ENCODE measurements around the gene FARP2. TPM values are rescaled to one million over a fixed set of nuclear protein-coding genes. Genes with fewer than 3 reads are reported as not detected.
A peak's percentile ranks its signal among the peaks of the same experiment; 100 is the strongest.

The FARP2 gene
- total RNA-seq, 1 donor from 2014 or later = 36.6 TPM

DNA sequence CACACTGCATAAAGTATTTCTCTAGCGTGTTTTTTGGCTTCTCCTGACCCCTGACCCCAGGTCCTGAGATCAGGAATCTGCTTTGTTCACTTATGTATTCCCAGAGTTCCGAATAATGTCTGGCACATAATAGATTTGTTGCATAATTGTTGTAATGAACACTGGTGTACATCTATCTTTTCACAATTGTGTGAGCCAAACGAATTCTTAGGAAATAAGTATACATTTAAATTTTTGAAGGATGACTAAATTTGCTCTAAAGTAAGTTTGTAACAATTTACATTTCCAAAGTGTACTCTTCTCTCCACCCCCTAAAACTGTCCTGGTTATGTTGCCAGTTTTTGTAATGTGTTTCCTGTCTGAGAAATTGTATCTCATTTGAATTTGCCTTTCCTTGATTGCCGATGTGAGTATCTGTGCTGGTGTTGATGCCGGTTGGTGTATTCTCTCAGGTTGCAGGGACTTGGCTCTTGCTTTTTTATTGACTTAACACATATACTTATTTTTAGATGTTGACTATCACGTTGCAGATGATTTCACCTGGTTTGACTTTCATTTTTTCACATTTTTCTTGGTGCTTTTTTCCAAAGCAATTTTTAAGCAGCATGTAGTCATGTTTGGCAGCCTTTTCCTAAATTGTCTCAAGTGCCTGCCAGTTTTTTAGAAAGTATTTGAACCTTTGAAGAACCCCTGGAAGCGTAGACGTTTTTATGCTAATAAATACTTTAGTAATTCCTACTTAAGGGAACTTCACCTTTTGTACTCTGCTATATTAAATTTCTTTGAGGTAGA, 16.1 kb upstream of the FARP2 start:
- intact Hi-C loops (cut with micrococcal nuclease) = no loop called here
- Mint-ChIP-seq H3K4me1 (ENCODE audit: low read depth) (peaks cover 46% of the 10 kb centered on the region), H3K27me3 (ENCODE audit: insufficient read depth) (no peaks in the 10 kb centered on the region), H3K36me3 (ENCODE audit: low read depth) (peaks cover 56% of the 10 kb centered on the region), H3K4me3 (peak overlapping the region; percentile 11), H3K27ac (no peak overlapping the region), H3K9me3 (no peaks in the 10 kb centered on the region)
- no peak for DNase-seq (ENCODE audit: low spot score)

DNA sequence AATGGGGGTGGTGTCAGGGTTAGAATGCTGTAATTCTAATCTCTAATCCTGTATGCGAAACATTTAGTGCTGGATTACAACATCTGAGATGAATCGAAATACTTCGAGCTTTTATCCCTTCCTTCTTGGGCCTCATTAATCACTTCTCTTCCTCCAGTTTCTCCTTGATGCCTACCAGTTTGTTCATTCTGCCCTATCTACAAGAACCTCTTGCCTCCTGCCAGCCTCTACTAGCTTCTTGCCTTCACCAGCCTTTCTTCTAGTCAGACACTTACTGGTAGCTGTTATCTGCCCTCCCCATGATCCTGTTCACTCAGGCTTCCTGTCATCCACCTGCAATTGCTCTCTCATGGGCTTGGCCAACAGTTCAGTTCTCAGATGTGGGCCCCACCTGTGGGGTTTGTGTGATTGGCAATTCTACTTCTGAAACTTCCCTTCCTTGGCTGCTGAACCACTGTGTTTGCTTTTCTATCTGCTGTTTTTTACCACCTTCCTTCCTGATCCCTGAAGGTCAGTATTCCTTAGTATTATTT, 15.4 kb upstream of the FARP2 start:
- Mint-ChIP-seq H3K9me3 (no peaks in the 10 kb centered on the region), H3K27ac (peak overlapping the region; percentile 81), H3K36me3 (ENCODE audit: low read depth) (peaks cover 62% of the 10 kb centered on the region), H3K4me1 (ENCODE audit: low read depth) (peaks cover 39% of the 10 kb centered on the region), H3K27me3 (ENCODE audit: insufficient read depth) (no peaks in the 10 kb centered on the region), H3K4me3 (no peak overlapping the region)
- intact Hi-C loops (cut with micrococcal nuclease) = no loop called here
- DNase-seq (ENCODE audit: low spot score) = no peak

DNA sequence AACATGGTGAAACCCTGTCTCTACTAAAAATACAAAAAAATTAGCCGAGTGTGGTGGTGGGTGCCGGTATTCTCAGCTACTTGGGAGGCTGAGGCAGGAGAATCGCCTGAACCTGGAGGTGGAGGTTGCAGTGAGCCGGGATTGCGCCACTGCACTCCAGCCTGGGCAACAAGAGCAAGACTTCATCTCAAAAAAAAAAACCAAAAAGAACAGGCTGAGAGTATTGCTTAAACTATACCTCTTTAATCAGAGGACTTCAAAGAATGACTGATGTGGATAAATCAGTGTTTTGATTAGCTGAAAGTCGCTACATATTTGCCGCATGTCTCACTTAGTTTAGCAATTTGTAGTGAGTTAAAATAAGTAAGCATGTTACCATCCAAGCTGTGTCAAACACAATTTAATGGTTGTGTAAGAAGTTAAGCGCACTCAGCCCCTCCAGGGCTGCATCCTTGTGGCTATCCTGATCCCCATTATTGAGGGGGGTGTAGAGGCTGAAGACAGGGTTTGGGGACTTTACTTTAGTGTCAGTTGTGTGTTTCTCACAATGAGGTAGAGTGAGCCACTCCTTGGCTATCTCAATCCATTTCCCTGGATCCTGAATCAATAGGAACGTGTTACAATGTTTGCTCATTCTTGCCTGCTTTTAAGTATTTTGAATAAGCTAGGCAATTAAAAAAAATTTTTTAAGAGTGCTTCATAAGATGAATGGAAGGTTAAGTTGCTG, 11.0 kb upstream of the FARP2 start:
- no peaks in the 10 kb centered on the region for H3K27me3 Mint-ChIP-seq (ENCODE audit: insufficient read depth)

DNA sequence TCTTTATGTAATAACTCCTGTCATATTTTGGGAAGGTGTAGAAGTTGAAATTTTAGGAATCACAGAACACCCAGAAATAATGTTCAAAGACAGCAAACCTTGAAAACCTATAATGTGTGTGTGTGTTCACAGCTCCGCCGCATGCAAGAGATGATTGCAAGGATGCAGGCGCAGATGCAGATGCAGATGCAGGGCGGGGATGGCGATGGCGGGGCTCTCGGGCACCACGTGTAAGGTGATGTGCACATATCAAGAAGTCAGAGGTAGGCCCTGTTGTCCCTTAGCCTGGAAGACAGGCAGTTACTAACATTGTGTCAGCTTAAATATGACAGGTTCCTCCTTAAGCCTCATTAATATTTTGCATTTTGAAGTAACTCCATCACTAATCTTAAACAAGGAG, 6.1 kb upstream of the FARP2 start:
- H3K27me3 Mint-ChIP-seq (ENCODE audit: insufficient read depth) = no peaks in the 10 kb centered on the region
- intact Hi-C loops (cut with micrococcal nuclease) = no loop called here
- H3K36me3 Mint-ChIP-seq (ENCODE audit: low read depth) = peaks cover 54% of the 10 kb centered on the region
- DNase-seq (ENCODE audit: low spot score) = no peak
- H3K27ac Mint-ChIP-seq = no peak overlapping the region
- H3K4me1 Mint-ChIP-seq (ENCODE audit: low read depth) = no peaks in the 10 kb centered on the region
- no peak overlapping the region for H3K4me3 Mint-ChIP-seq
- no peaks in the 10 kb centered on the region for H3K9me3 Mint-ChIP-seq

More for the DNA sequence above, 11.0 kb upstream of the FARP2 start:
- no peak for DNase-seq (ENCODE audit: low spot score)
- Mint-ChIP-seq H3K4me3 (no peak overlapping the region), H3K4me1 (ENCODE audit: low read depth) (peaks cover 18% of the 10 kb centered on the region), H3K36me3 (ENCODE audit: low read depth) (peaks cover 56% of the 10 kb centered on the region), H3K27ac (no peak overlapping the region), H3K9me3 (no peaks in the 10 kb centered on the region)
- intact Hi-C loops (cut with micrococcal nuclease) = no loop called here

DNA sequence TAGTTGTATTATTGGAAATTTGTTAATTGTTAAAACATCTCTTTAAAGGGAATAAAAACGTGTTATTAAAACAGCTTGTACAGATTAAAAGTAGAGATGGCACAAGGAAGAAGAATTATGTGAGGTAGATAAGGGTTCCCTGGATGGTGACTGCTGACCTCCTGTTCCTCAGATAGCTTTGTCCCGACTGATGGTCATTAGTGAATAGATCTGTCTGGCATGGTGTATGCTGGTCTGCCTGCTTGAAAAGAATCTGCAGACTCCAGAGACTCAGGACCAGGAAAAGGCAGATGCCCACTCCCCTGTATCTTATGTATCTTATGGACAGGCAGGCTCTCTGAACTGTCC, 5.6 kb upstream of the FARP2 start:
- Mint-ChIP-seq H3K36me3 (ENCODE audit: low read depth) (peaks cover 49% of the 10 kb centered on the region), H3K27ac (no peak overlapping the region), H3K9me3 (no peaks in the 10 kb centered on the region), H3K4me1 (ENCODE audit: low read depth) (no peaks in the 10 kb centered on the region), H3K27me3 (ENCODE audit: insufficient read depth) (no peaks in the 10 kb centered on the region), H3K4me3 (no peak overlapping the region)
- intact Hi-C loops (cut with micrococcal nuclease) = no loop called here
- no peak for DNase-seq (ENCODE audit: low spot score)

DNA sequence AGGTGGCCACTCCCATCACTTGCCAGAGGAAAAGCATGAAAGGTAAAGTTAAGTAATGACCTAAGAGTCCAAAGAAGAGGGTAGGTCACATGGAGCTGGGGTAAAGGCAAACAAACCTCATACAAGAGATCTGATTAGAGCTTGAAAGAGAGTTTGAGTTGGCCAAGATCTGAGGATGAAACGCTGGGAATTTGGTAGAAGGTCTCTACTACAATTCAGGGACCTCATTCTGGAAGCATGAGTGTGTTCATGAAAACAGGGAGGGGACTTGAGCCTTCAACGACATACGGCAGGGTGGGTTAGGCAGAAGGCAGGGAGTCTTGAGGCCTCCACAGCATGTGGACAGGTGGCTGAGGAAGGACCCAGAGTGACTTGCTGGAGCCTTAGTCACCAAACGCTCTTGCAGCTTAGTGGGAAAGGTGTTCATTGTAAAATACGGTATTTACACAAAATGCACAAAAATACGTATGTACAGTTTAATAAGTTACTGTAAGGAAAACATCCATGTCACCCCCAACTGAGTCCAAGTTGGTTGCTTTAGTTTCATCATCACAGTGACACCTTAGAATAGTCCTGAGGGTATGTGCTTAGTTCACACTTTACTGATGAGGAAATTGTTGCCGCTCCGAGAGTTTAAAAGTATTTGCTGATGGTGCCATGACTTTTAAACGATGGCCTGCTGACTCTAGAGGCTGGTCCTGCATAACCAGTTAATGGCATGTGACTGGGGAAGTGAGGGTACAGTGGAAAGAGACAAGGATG, 5.0 kb upstream of the FARP2 start:
- intact Hi-C loops (cut with micrococcal nuclease) = no loop called here
- H3K27me3 Mint-ChIP-seq (ENCODE audit: insufficient read depth) = no peaks in the 10 kb centered on the region
- DNase-seq (ENCODE audit: low spot score) = no peak
- no peak overlapping the region for H3K4me3 Mint-ChIP-seq
- no peaks in the 10 kb centered on the region for H3K4me1 Mint-ChIP-seq (ENCODE audit: low read depth)
- H3K9me3 Mint-ChIP-seq = no peaks in the 10 kb centered on the region
- peaks cover 44% of the 10 kb centered on the region for H3K36me3 Mint-ChIP-seq (ENCODE audit: low read depth)
- H3K27ac Mint-ChIP-seq = no peak overlapping the region

DNA sequence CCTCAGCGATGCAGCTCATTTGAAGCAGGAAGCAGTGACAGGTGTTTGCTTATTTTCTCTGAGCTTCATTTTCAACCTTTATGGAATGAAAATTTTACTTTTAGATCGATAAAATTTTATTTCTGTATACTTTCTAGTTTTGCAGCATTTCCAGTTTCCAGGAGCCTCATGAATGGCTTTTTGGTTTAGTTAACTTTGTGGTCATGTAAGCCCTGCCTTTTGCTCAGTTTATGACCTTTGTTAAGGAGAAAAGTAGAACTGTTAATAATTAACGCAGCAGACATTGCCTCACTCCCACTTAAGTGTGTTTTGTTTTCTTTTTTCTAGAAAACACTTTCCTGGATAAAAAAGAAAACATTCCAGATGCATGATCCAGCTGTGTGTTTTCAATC, 4.4 kb upstream of the FARP2 start:
- Mint-ChIP-seq H3K27me3 (ENCODE audit: insufficient read depth) (no peaks in the 10 kb centered on the region), H3K27ac (no peak overlapping the region), H3K36me3 (ENCODE audit: low read depth) (peaks cover 42% of the 10 kb centered on the region), H3K4me3 (no peak overlapping the region), H3K4me1 (ENCODE audit: low read depth) (no peaks in the 10 kb centered on the region), H3K9me3 (no peaks in the 10 kb centered on the region)
- intact Hi-C loops (cut with micrococcal nuclease) = no loop called here
- no peak for DNase-seq (ENCODE audit: low spot score)

DNA sequence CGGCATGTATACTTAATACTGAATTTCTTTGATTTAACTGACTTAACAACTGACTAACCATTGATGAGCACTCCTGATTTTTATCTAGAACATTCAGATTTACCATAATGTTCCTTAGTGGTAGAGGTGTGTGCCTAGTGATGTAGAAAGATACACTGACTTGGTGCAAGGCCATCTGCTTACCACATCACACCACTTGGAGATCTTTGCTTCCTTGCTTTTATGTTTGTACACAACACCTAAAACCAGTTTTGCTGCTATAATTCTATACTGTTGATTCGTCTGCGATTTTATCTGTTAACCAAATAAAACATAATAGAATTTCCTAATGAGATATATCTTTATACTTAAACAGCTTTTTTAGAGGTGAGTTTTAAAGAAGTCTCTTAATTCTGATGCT, 3.9 kb upstream of the FARP2 start:
- H3K36me3 Mint-ChIP-seq (ENCODE audit: low read depth) = peaks cover 42% of the 10 kb centered on the region
- intact Hi-C loops (cut with micrococcal nuclease) = no loop called here
- no peak overlapping the region for H3K4me3 Mint-ChIP-seq
- H3K27ac Mint-ChIP-seq = no peak overlapping the region
- DNase-seq (ENCODE audit: low spot score) = no peak
- H3K27me3 Mint-ChIP-seq (ENCODE audit: insufficient read depth) = no peaks in the 10 kb centered on the region
- H3K4me1 Mint-ChIP-seq (ENCODE audit: low read depth) = peaks cover 4% of the 10 kb centered on the region
- no peaks in the 10 kb centered on the region for H3K9me3 Mint-ChIP-seq

DNA sequence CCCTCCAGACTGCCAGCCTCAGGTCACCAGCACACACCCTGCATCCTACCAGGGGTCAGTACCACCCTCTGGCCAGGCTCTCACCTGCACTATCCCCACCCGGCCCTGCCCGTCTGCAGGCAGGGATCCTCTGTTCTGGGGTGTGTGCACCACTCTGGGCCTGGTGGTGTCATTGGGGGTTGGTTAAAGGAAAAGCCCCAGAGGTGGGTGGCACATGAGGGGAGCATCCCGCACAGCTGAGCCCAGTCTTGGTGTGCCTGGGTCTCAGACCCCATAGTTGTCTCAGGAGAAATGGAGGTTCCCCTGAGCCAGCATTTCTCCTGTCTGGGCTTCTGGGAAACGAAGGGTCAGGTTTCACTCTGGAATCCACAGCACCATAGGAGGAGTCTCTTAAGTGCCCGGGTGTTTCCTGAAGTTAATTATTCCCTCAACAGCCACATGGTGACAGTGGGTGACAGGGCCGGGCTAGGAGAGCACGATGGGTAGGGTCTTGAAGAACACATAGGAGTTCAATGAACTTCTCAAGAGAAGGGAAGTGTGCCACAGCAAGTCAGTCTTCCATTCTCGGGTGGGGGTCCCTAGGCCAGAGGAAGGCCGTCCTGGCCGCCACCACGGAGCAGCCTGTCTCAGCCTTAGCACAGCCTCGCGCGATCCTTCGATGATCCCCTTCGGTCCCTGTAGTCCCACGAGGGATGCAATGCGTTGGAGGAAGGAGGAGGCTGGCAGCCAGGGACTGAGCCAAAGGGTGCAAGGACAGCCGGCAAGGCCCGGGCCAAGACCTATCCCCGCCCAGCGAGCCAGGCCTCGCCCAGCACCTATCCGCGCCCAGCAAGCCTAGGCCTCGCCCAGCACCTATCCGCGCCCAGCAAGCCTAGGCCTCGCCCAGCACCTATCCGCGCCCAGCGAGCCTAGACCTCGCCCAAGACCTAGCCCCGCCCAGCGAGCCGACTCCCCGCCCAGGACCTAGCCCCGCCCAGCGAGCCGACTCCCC, 1.1 kb upstream of the FARP2 start:
- Mint-ChIP-seq H3K4me3 (peak overlapping the region; percentile 33), H3K4me1 (ENCODE audit: low read depth) (peaks cover 22% of the 10 kb centered on the region), H3K27ac (no peak overlapping the region), H3K9me3 (no peaks in the 10 kb centered on the region), H3K27me3 (ENCODE audit: insufficient read depth) (peaks cover 2% of the 10 kb centered on the region), H3K36me3 (ENCODE audit: low read depth) (peaks cover 32% of the 10 kb centered on the region)
- intact Hi-C loops (cut with micrococcal nuclease) = loop anchor here (1.0 to 5.0 kb wide), 7 partner anchors 19 to 793 kb away; partner anchors contain the start of genes ATG4B, DUSP28 and THAP4
- peak; percentile 73 for DNase-seq (ENCODE audit: low spot score)

DNA sequence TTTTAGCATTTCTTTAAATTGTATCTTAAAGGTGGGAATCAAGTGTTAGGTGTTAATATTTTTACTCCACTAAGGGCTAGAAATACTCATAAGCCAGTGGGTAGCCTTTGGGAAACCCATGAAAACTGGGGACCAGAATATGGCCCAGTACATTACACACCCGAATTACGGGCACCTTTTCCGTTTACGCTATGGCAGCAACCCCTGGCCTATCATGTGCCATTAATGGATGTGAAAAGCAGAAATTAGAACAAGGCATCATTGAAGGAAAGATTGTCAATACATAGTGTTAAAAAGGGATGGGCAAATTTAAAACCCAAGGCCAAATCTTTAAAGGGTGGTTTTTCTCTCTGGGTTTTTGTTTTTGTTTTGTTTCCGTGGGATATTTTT, 781 bp downstream of the FARP2 start:
- intact Hi-C loops (cut with micrococcal nuclease) = loop anchor here (1.0 to 5.0 kb wide), 11 partner anchors 42 to 795 kb away; partner anchors contain the start of genes D2HGDH, DTYMK, DUSP28 and HDLBP
- Mint-ChIP-seq H3K9me3 (no peaks in the 10 kb centered on the region), H3K27ac (peak overlapping the region; percentile 8)

DNA sequence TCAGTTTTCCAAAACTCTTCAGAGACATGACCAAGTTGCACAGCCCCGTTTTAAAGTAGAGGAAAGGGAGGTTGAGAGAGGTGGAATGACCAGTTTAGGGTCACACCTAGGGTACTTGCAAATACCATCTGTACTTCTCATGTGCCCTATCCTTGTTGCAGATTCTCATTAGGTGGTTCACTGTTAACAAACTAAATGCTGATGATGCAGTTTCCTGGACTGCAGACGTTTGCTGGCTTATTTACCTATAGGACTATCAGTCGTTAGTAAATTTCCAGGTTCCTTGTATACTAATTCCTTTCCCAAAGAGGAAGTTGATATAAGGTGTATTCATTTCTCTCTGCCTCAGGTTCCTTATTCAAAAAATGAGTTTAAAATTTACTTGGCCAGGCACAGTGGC, 1.4 kb downstream of the FARP2 start:
- Mint-ChIP-seq H3K9me3 (no peaks in the 10 kb centered on the region), H3K4me3 (peak overlapping the region; percentile 84), H3K27ac (no peak overlapping the region), H3K36me3 (ENCODE audit: low read depth) (peaks cover 13% of the 10 kb centered on the region), H3K27me3 (ENCODE audit: insufficient read depth) (peaks cover 2% of the 10 kb centered on the region), H3K4me1 (ENCODE audit: low read depth) (peaks cover 22% of the 10 kb centered on the region)
- intact Hi-C loops (cut with micrococcal nuclease) = loop anchor here (2.0 to 5.0 kb wide), 4 partner anchors 85 to 795 kb away; partner anchors contain the start of genes D2HGDH and DUSP28
- no peak for DNase-seq (ENCODE audit: low spot score)

More for the DNA sequence above, 781 bp downstream of the FARP2 start:
- H3K4me3 Mint-ChIP-seq = peak overlapping the region; percentile 84
- no peak for DNase-seq (ENCODE audit: low spot score)
- H3K36me3 Mint-ChIP-seq (ENCODE audit: low read depth) = peaks cover 17% of the 10 kb centered on the region
- peaks cover 2% of the 10 kb centered on the region for H3K27me3 Mint-ChIP-seq (ENCODE audit: insufficient read depth)
- peaks cover 22% of the 10 kb centered on the region for H3K4me1 Mint-ChIP-seq (ENCODE audit: low read depth)

DNA sequence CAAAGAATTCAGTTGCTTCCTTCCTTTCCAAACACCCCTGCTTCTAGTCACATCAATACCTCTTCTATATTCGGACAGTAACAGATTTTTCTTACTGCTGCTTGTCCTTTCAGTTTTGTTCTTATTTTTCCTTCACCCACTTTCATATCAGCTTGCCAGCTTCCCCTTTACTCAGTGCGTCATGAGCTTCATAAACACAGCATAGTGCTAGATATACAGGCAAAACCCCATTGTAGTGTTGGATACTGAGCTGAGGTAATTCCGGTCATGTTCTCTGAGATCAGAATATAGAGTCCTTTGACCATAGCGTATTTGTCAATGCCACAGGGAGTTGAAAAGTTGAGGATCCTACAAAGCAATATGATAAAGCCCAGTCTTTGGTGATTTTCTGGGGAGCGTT, 2.4 kb downstream of the FARP2 start:
- no peaks in the 10 kb centered on the region for H3K9me3 Mint-ChIP-seq

More for the DNA sequence above, 2.4 kb downstream of the FARP2 start:
- peaks cover 2% of the 10 kb centered on the region for H3K27me3 Mint-ChIP-seq (ENCODE audit: insufficient read depth)
- no peak for DNase-seq (ENCODE audit: low spot score)
- H3K27ac Mint-ChIP-seq = no peak overlapping the region
- H3K4me1 Mint-ChIP-seq (ENCODE audit: low read depth) = peaks cover 27% of the 10 kb centered on the region
- intact Hi-C loops (cut with micrococcal nuclease) = loop anchor here (5.0 kb wide), 3 partner anchors 86 to 796 kb away; partner anchors contain the start of gene DUSP28
- peak overlapping the region; percentile 12 for H3K4me3 Mint-ChIP-seq
- peaks cover 8% of the 10 kb centered on the region for H3K36me3 Mint-ChIP-seq (ENCODE audit: low read depth)

All from activated T-helper 1 cell treated with anti-CD3 and anti-CD28 coated beads, Interleukin-12 subunit alpha, Interleukin-12 subunit beta, Interleukin-2, Interleukin-4 antibody, amounts not matched to agents 30 ng/mL and 10 ng/mL and 1 ng/mL, durations not matched to agents 14 hours and 24 hours and 36 hours (primary cell).